K562 (cell line): ENCODE results near the gene POLD1. TPM values are rescaled to one million over a fixed set of nuclear protein-coding genes. Genes with fewer than 3 reads are reported as not detected.

Experiments used
- ATAC-seq: fragments of 200-7000 bp; cut with Tn5 transposase; 3 replicates; pipeline ENCODE4 v1.9.1; 2020; ENCODE audit warnings: moderate library complexity
- BruUV-seq: library from RNA; stranded (reverse); fragments of 400-500 nt; replicated peaks from 2 replicates; lab custom pipeline; 2021; lab: Mats Ljungman, UMichigan
- CTCF ChIA-PET: fragments of 300-600 bp; formaldehyde crosslinking; extraction: SDS; loops from one replicate; lab custom pipeline; 2021; ENCODE audit warnings: low intra/inter-chr PET ratio; lab: Yijun Ruan, JAX
- POLR2A ChIA-PET: fragments of 300-600, 350-650 bp; sonication (Branson Sonifier 250); formaldehyde crosslinking; extraction: SDS; loops from one replicate; lab custom pipeline; 2021; ENCODE audit warnings: antibody characterized with exemption, inconsistent platforms; lab: Yijun Ruan, JAX
- DNase-seq, 4 experiments: peaks; one replicate each; pipeline versions ENCODE4 v3.0.0 to v3.0.0-alpha.2; 2011 to 2018; ENCODE audit warnings: low spot score in 3 of 4, mixed read lengths in 3 of 4; ENCODE audit errors: extremely low read depth in 1 of 4
- FAIRE-seq: peaks from 2 replicates; lab custom pipeline; 2011; peaks lifted over from hg19 to GRCh38; lab: Jason Lieb, UNC
- H2AFZ ChIP-seq: 2 replicates; pipeline ENCODE4 v1.6.0; 2011; ENCODE audit warnings: low read depth, low read length, control low read depth, inconsistent platforms
- H3K27ac ChIP-seq: fragments of 200-600 bp; 3 replicates; pipeline ENCODE4 v1.8.0; 2011; ENCODE audit warnings: low read depth, mild to moderate bottlenecking, control low read depth, inconsistent platforms, low read length, moderate library complexity, mixed read lengths; ENCODE audit errors: extremely low read depth
- H3K27me3 ChIP-seq, 2 experiments: fragments of 300-600 bp in 1 of 2; 2 replicates in 1 of 2; 3 replicates in 1 of 2; pipeline versions ENCODE4 v1.6.0 to v1.8.0; 2011; ENCODE audit warnings: inconsistent platforms in 2 of 2, low read length in 2 of 2, mild to moderate bottlenecking in 1 of 2, mixed read lengths in 1 of 2, moderate library complexity in 1 of 2; ENCODE audit not compliant: control insufficient read depth in 2 of 2, insufficient read depth in 2 of 2
- H3K36me3 ChIP-seq: fragments of 300-600 bp; 3 replicates; pipeline ENCODE4 v1.8.0; 2011; ENCODE audit warnings: mild to moderate bottlenecking, low read length, inconsistent platforms; ENCODE audit not compliant: control insufficient read depth, insufficient read depth
- H3K4me1 ChIP-seq, 2 experiments: fragments of 200-600 bp in 1 of 2; replicated peaks in 1 of 2; 2 replicates in 1 of 2; 3 replicates in 1 of 2; pipeline versions ENCODE4 v1.5.1 to v1.8.0; 2011; ENCODE audit warnings: inconsistent platforms in 2 of 2, low read length in 2 of 2, mild to moderate bottlenecking in 1 of 2, mixed read lengths in 1 of 2, moderate library complexity in 1 of 2; ENCODE audit not compliant: control insufficient read depth in 2 of 2, insufficient read depth in 2 of 2
- H3K4me2 ChIP-seq: 2 replicates; pipeline ENCODE4 v1.6.1; 2011; ENCODE audit warnings: low read length, control low read depth, inconsistent platforms, mixed read lengths; ENCODE audit not compliant: insufficient read depth
- H3K4me3 ChIP-seq: fragments of 200-600 bp; sonication (generic), shearing (Covaris generic); 2 replicates; pipeline ENCODE4 v1.5.1; 2016; ENCODE audit warnings: control low read depth, inconsistent platforms
- H3K79me2 ChIP-seq: fragments of 200-600 bp; 3 replicates; pipeline ENCODE4 v1.8.0; 2011; ENCODE audit warnings: low read length, inconsistent platforms; ENCODE audit not compliant: control insufficient read depth, insufficient read depth
- H3K9ac ChIP-seq, 2 experiments: 2 replicates each; pipeline versions ENCODE4 v1.6.0 to v1.6.1; 2011; ENCODE audit warnings: low read depth in 2 of 2, low read length in 2 of 2, control low read depth in 1 of 2, inconsistent platforms in 1 of 2, mild to moderate bottlenecking in 1 of 2, mixed read lengths in 1 of 2; ENCODE audit not compliant: insufficient read depth in 1 of 2
- H3K9me1 ChIP-seq: one replicate; pipeline ENCODE4 v1.6.0; 2011; ENCODE audit warnings: inconsistent platforms, mild to moderate bottlenecking, low read length, moderate library complexity; ENCODE audit not compliant: control insufficient read depth, insufficient read depth
- H3K9me3 ChIP-seq: replicated peaks from 2 replicates; pipeline ENCODE4 v1.5.1; 2011; ENCODE audit warnings: low read depth, low read length, inconsistent platforms; ENCODE audit not compliant: control insufficient read depth, insufficient read depth
- H4K20me1 ChIP-seq: replicated peaks from 2 replicates; pipeline ENCODE4 v1.6.1; 2011; ENCODE audit warnings: low read length, inconsistent platforms, mixed read lengths; ENCODE audit not compliant: control insufficient read depth, insufficient read depth
- ADNP ChIP-seq: fragments of 200-800 bp; sonication (Bioruptor generic); IDR thresholded peaks from 2 replicates; pipeline ENCODE4 v1.6.1; 2016; ENCODE audit warnings: missing genetic modification characterization, missing compliant biosample characterization
- ARID1B ChIP-seq: fragments of 450-650 bp; IDR thresholded peaks from 2 replicates; pipeline ENCODE4 v1.6.1; 2016; ENCODE audit warnings: antibody characterized with exemption, mild to moderate bottlenecking, inconsistent platforms
- BDP1 ChIP-seq: IDR thresholded peaks from 3 replicates; pipeline ENCODE4 v1.6.1; 2011; ENCODE audit not compliant: insufficient read length, insufficient read depth
- BRF2 ChIP-seq: IDR thresholded peaks from 3 replicates; pipeline ENCODE4 v1.6.1; 2011; ENCODE audit warnings: borderline replicate concordance, mild to moderate bottlenecking; ENCODE audit not compliant: insufficient read length, insufficient read depth
- DIDO1 ChIP-seq: fragments of 450-650 bp; IDR thresholded peaks from 2 replicates; pipeline ENCODE4 v1.6.1; 2016; ENCODE audit warnings: low read depth, missing biosample characterization, missing genetic modification characterization
- FOSL1 ChIP-seq: fragments of 200-800 bp; sonication (Bioruptor generic); conservative IDR thresholded peaks from 2 replicates; pipeline ENCODE4 v1.6.1; 2016; ENCODE audit warnings: missing genetic modification characterization, missing compliant biosample characterization
- FOXJ2 ChIP-seq: fragments of 200-800 bp; sonication (Bioruptor generic); IDR thresholded peaks from 2 replicates; pipeline ENCODE4 v1.6.1; 2016; ENCODE audit warnings: missing genetic modification characterization, missing compliant biosample characterization
- GABPA ChIP-seq: fragments of 200-800 bp; sonication (Bioruptor generic); conservative IDR thresholded peaks from 2 replicates; pipeline ENCODE4 v1.6.1; 2016; ENCODE audit warnings: low read depth, missing genetic modification characterization, missing compliant biosample characterization
- HOMEZ ChIP-seq: fragments of 250-450 bp; sonication (Bioruptor Pico); IDR thresholded peaks from 2 replicates; pipeline ENCODE4 v1.4.0; 2020; ENCODE audit warnings: mild to moderate bottlenecking, moderate library complexity
- ID3 ChIP-seq, 2 experiments: fragments of 250-450 bp in 1 of 2; fragments of 450-650 bp in 1 of 2; sonication (Bioruptor Pico) in 1 of 2; IDR thresholded peaks; 2 replicates each; pipeline versions ENCODE4 v1.6.1 to v1.8.0; 2016 to 2021; ENCODE audit warnings: mild to moderate bottlenecking in 2 of 2, moderate library complexity in 2 of 2, missing compliant biosample characterization in 1 of 2, missing genetic modification characterization in 1 of 2
- LEF1 ChIP-seq: fragments of 450-650 bp; IDR thresholded peaks from 2 replicates; pipeline ENCODE4 v1.6.1; 2016; ENCODE audit warnings: mild to moderate bottlenecking
- MLX ChIP-seq, 2 experiments: fragments of 450-650 bp in 1 of 2; sonication (generic) in 1 of 2; formaldehyde crosslinking; conservative IDR thresholded peaks; 2 replicates each; pipeline versions ENCODE4 v1.4.0 to v1.8.1; 2020 to 2022; ENCODE audit warnings: mild to moderate bottlenecking in 1 of 2, missing genetic modification reagents in 1 of 2
- PRPF4 ChIP-seq: fragments of 200-400 bp; formaldehyde crosslinking; IDR thresholded peaks from one replicate; pipeline ENCODE4 v1.6.1; 2017; ENCODE audit warnings: low read length, low read depth, mild to moderate bottlenecking; ENCODE audit not compliant: insufficient read depth, poor library complexity, severe bottlenecking
- PTRF ChIP-seq: fragments of 450-650 bp; IDR thresholded peaks from 2 replicates; pipeline ENCODE4 v1.6.1; 2016; ENCODE audit warnings: mild to moderate bottlenecking, missing genetic modification characterization, missing compliant biosample characterization
- STAT5A ChIP-seq: IDR thresholded peaks from 2 replicates; pipeline ENCODE4 v1.6.1; 2012; ENCODE audit warnings: low read length, inconsistent platforms, borderline replicate concordance
- WGBS: fragments of 100-300 bp; shearing (Covaris generic); methylation state at CpG from one replicate; pipeline ENCODE4 v1.1.6; 2016; ENCODE audit warnings: low coverage, mixed read lengths; ENCODE audit not compliant: insufficient coverage; ENCODE audit errors: missing lambda C conversion rate; 5-methylcytosine and 5-hydroxymethylcytosine counted together
- in situ Hi-C: fragments of 300-500 bp; cut with MboI; formaldehyde crosslinking; loops from 4 replicates; pipeline ENCODE4 v1.15.0; 2018; ENCODE audit warnings: inconsistent platforms, mixed read lengths
- intact Hi-C: fragments of 100-400 bp; cut with micrococcal nuclease; formaldehyde crosslinking; loops from 2 replicates; pipeline ENCODE4 v1.14.2; 2022
- polyA plus RNA-seq, 8 experiments: library from polyadenylated mRNA; depleted of rRNA in 4 of 8; stranded (reverse) in 5 of 8; unstranded in 3 of 8; fragments of >200 nt; fragmentation: Nextera tagmentation in 2 of 8; fragmentation: Illumina TruSeq in 1 of 8; extraction: Ambion mirVana in 2 of 8; extraction: Trizol in 1 of 8; gene quantifications; 2 replicates each; pipeline versions ENCODE4 v1.2.1 to v1.2.3, GENCODE V29; 2011 to 2014; ENCODE audit warnings: inconsistent platforms in 1 of 8, missing spikeins in 1 of 8
- total RNA-seq, 7 experiments: library from RNA; depleted of rRNA in 6 of 7; stranded (reverse); fragments of >200 nt in 6 of 7; fragmentation: Illumina TruSeq in 2 of 7; extraction: Trizol in 2 of 7; gene quantifications; 2 replicates each; pipeline versions ENCODE4 v1.2.1 to v1.2.3, GENCODE V29; 2011 to 2021; ENCODE audit warnings: low replicate concordance in 1 of 7

POLD1 gene
- total and polyA plus RNA-seq, 9 of the 15 experiments (the other 6 are each of a cell fraction or from before 2014, with no cell fraction given), result 1.3 to 312 (median 47.8) TPM

GRCh38 chr19:50447053-50447452 is 62.9 kb downstream of the POLD1 start:
- H3K9ac ChIP-seq, result no peak overlapping the region
- H3K27me3 ChIP-seq, result peaks cover 16 to 30% of the 10 kb centered on the region in 2 experiments; a peak in 4 of 5 replicates
- H3K79me2 ChIP-seq, result no peaks in the 10 kb centered on the region
- 9% methylated on average over 5 of the region's 5 CpGs for WGBS
- ATAC-seq (no peak), DNase-seq (no peak), FAIRE-seq (no peak)
- no peak overlapping the region for H3K4me3 ChIP-seq
- no peaks in the 10 kb centered on the region for H4K20me1 ChIP-seq
- intact Hi-C loops (no loop called here), in situ Hi-C loops (no loop called here)
- ChIA-PET POLR2A (no interaction called here), CTCF (no interaction called here)
- H3K27ac ChIP-seq, result no peak overlapping the region
- peaks cover 0 to 6% of the 10 kb centered on the region in 2 experiments; a peak in 2 of 5 replicates for H3K4me1 ChIP-seq
- no peak overlapping the region for H2AFZ ChIP-seq
- H3K36me3 ChIP-seq, result no peaks in the 10 kb centered on the region
- H3K9me3 ChIP-seq, result no peaks in the 10 kb centered on the region
- no TSS peak for BruUV-seq
- H3K9me1 ChIP-seq, result no peaks in the 10 kb centered on the region
- TF ChIP-seq ARID1B, result no peak
- TF ChIP-seq BRF2, result no peak
- TF ChIP-seq ID3 (CRISPR knock-in tag; IDR thresholded peaks at IDR 0.05), result no peak
- TF ChIP-seq ID3 (tag; IDR thresholded peaks at IDR 0.05), result no peak
- no peak for TF ChIP-seq HOMEZ (CRISPR knock-in tag)
- TF ChIP-seq BDP1, result no peak
- no peak for TF ChIP-seq STAT5A
- TF ChIP-seq FOXJ2, result no peak
- TF ChIP-seq ADNP, result no peak
- no peak for TF ChIP-seq MLX (CRISPR knock-in tag; conservative IDR thresholded peaks at IDR 0.05)
- no peak for TF ChIP-seq PTRF
- no peak for TF ChIP-seq PRPF4
- TF ChIP-seq FOSL1 (tag), result no peak
- no peak for TF ChIP-seq GABPA (tag)
- no peak for TF ChIP-seq DIDO1 (tag)
- TF ChIP-seq LEF1, result no peak
- H3K4me2 ChIP-seq, result no peak overlapping the region
